Thyroid gland (tissue), 4 donors: Measurements from ENCODE around the gene IL7R.

Experiments used
- CTCF ChIP-seq, 6 experiments: fragments of 200-600 bp in 3 of 6; fragments of 450-650 bp in 3 of 6; sonication (generic) in 3 of 6; IDR thresholded peaks; one replicate each; pipeline ENCODE4 v1.5.1; 2016 to 2019; ENCODE audit warnings: antibody characterized with exemption in 6 of 6, mild to moderate bottlenecking in 2 of 6, inconsistent platforms in 1 of 6, moderate library complexity in 1 of 6
- POLR2A ChIP-seq, 2 donors: fragments of 450-650 bp; IDR thresholded peaks; one replicate each; pipeline ENCODE4 v1.6.1; 2017; ENCODE audit warnings: antibody characterized with exemption in 2 of 2, mild to moderate bottlenecking in 2 of 2, moderate library complexity in 1 of 2

DNA sequence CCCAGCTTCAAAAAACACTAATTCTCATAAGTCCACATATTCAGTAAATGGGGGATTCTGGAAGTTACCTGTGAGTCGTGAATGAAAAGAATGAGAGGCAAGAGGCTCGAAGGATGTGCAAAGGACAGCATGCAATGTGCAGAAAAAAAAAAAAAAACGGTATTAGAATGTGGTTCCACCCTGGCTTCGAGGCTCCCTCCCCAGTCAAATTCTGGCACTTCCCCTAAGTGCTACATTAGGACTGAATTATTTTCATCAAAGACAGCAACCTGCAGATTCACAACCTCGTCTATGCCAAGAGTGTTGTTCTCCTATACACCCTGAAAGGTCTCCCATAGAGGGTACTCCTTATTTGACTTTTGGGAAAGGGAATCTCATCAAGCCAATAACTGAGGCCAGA is 65.2 kb downstream of the IL7R start:
- TF ChIP-seq CTCF (IDR thresholded peaks at IDR 0.05) (no peak), POLR2A (IDR thresholded peaks at IDR 0.05) (no peak)
